Right renal pelvis (tissue), 4 donors: Measurements from ENCODE around the gene FOXP3. TPM values are rescaled to one million over a fixed set of nuclear protein-coding genes. Genes with fewer than 3 reads are reported as not detected.

ENCODE experiments used
- DNase-seq, 4 donors: peaks; one replicate each; pipeline ENCODE4 v3.0.0-alpha.2; 2013; ENCODE audit warnings: low read depth in 4 of 4, low spot score in 3 of 4, missing footprints in 1 of 4
- polyA plus RNA-seq, 4 donors: library from polyadenylated mRNA; unstranded; fragments of 120-200 nt; gene quantifications; one replicate each; pipeline ENCODE4 v1.2.1, GENCODE V29; 2013; ENCODE audit not compliant: insufficient read length in 4 of 4

FOXP3 gene
- polyA plus RNA-seq, 4 donors = 0.67 to 1.1 (median 0.89) TPM

DNA sequence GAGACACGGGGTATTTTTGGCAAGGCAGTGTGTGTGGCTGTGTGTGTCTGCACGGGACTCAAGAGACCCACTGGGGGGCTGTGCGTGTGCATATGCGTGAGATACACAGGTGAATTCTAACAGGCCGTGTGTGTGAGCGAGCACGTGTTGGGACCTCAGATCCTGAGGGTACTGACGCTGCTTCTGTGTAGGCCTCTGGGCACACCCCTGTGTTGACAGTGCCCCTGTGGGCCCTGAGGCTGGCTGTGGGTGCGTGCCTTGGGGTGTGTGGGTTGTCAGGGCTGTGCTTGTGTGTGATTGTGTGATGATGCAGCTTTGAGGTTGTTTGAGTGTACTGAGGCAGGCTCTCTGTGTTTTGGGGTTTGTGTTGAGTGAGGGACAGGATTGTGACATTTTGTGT, 13.9 kb downstream of the FOXP3 start:
- no peak for DNase-seq

DNA sequence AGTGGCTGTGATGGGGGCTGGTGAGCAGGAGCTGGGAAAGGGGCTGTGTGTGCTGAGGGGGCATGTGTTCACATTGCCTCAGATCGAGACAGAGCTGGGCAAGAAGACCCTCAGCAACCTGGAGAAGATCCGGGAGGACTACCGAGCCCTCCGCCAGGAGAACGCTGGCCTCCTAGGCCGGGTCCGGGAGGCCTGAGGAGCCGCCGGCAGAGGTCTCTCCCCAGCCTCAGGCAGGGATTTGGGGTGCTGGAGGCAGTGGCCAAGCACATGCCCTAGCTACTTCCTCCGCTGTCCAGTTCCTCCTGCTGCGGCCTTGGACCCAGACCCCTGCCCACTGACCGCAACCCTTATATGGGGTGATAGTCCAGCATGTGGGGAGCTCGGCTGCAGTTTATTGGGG, 14.4 kb downstream of the FOXP3 start:
- no peak for DNase-seq

DNA sequence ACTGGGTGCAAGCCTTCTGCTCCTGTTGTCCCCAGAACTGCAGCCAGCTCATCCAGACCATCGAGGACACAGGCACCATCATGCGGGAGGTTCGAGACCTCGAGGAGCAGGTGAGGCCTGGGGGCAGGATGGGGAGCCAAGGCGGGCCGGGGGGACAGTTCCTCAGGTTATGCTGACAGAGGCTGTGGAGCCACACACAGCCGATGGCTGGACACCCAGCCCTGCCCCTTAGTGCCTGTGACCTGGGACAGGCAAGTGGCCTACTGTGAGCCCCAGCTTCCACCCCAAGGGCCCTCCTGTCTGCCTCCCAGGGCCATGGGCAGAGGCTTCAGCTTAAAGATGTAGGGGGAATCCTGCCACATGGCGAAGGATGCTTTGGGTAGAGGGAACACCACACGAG, 14.9 kb downstream of the FOXP3 start:
- no peak for DNase-seq

DNA sequence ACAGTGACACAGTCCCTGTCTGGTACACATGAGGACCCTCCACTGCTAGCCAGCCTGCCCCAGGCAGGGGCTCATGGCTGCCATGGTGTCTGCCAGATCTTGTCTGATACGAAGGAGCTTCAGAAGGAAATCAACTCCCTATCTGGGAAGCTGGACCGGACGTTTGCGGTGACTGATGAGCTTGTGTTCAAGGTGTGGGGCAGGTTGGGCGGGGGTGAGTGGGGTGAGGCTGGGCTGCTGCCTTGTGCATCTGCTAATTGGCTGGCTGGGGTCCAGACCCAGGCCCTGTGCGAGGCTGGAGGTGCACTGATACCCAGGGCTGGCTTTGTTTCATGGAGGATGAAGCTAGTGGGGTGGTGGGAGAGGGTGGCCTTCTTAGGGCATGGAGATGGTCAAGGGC, 15.4 kb downstream of the FOXP3 start:
- no peak for DNase-seq

DNA sequence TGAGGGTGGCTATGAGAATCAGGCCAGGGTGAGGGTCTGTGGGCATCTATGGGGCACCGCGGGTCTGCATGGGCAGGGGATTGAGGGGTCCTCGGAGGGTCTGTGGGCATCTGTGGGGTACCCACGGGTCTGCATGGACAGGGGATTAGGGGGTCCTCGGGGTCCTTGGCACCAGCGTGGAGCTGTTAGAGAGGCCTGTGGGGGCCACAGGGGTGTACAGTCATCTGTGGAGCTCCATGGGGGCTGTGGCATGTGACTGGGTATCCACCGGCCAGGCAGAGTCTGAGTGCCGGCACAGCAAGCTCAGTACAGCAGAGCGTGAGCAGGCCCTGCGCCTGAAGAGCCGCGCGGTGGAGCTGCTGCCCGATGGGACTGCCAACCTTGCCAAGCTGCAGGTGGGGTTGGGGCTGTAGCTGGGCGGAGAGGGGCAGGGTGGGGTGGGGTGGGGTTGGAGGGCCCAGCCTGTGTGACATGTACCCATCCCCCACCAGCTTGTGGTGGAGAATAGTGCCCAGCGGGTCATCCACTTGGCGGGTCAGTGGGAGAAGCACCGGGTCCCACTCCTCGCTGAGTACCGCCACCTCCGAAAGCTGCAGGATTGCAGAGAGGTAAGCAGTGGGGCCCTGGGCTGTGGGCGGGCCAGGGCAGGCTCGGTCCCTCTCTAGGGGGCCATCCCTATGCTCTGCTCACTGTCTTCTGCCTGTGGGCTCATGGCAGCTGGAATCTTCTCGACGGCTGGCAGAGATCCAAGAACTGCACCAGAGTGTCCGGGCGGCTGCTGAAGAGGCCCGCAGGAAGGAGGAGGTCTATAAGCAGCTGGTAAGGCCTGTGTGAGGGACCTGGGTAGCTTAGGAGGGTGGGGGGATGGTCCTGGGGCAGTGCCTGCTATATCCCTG, 16.3 kb downstream of the FOXP3 start:
- DNase-seq = no peak

DNA sequence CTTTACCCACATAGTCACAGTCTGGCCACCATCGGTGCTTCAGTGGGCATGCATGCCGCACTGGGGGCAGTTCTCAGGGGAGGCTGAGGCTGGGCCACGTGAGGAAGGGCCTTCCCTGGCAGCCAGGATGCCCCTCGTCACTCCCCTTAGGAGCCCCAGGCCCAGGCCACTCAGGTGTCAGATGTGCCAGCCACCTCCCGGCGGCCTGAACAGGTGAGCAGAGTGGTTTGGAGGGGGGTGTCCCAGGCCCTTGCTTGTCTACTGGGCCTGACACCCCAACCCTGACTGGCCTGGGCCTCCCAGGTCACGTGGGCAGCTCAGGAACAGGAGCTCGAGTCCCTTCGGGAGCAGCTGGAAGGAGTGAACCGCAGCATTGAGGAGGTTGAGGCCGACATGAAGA, 17.2 kb downstream of the FOXP3 start:
- DNase-seq = no peak

DNA sequence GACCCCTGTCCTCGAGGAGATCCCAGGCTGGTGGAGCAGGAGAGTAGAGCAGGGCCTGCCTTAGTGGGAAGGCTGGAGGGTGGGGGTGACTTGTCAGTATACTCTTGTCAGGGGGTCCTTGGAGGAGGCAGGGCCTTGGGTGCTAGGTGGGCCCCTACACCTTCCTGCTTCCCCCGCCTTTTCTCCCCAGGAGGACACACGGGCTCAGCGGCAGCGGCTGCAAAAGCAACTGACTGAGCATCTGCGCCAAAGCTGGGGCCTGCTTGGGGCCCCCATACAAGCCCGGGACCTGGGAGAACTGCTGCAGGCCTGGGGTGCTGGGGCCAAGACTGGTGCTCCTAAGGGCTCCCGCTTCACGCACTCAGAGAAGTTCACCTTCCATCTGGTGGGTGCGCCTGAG, 18.0 kb downstream of the FOXP3 start:
- DNase-seq = no peak

DNA sequence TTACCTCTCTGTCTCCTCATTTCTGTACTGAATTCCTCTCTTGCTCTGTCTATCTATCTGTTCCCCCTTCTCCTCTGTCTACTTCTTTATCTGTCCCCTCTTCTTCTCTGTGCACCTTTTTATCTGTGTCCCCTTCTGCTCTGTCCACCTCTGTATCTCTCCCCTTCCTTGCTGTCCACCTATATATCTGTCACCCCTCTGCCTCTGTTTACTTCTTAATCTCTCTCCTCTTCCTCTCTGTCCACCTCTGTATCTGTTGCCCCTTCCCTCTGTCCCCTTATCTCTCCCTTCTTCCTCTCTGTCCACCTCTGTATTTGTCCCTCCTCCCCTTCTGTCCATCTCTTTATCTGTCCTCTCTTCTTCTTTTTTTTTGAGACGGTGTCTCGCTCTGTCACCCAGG, 20.3 kb downstream of the FOXP3 start:
- no peak for DNase-seq

DNA sequence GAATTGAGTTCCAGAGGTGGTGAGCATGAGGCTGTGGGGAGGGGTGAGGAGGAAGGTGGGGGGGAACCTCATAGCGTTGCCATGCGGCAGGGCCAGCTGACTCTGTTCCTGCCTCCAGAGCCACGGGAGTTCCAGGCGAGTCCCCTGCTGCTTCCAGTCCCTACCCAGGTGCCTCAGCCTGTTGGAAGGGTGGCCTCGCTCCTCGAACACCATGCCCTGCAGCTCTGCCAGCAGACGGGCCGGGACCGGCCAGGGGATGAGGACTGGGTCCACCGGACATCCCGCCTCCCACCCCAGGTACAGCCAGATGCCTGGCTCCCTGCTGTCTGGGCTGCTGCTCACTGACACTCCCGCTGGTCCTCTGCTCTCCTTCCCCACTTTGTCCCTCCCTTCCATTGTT, 21.3 kb downstream of the FOXP3 start:
- DNase-seq = no peak

DNA sequence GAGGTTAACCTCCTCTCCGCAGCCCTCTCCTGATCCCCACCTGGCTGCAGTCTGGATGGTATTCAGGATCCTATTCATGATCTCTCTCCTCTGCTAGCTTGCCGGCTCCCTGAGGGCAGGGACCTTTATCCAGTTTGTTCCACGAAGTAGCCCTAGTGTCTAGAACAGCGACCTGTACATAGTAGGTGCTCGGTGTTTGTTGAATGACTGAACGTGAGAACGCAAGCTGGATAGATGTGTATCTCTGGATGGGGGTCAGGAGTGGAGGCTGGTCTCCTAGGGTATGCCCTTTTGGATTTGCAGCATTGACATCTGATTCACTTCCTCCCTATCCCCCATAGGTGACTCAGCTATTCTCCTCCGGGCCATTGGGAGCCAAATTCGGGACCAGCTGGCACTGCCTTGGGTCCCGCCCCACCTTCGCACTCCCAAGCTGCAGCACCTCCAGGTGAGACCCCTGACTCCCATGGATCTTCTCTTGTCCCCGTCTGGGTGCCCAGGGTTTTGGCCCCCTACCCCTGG, 21.9 kb downstream of the FOXP3 start:
- no peak for DNase-seq

DNA sequence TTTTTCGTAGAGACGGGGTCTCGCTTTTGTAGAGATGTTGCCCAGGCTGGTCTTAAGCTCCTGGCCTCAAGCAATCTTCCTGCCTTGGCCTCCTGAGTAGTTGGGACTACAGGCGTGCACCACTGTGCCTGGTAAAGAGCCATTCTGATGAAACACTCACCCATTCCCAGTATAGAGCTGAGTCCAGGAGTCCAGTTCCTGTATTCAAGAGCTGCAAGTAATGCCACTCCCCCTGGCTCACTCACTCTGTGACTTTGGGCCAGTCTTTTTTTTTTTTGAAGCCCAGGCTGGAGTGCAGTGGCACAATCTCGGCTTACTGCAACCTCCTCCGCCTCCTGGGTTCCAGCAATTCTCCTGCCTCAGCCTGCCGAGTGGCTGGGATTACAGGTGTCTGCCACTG, 25.8 kb downstream of the FOXP3 start:
- DNase-seq = no peak

DNA sequence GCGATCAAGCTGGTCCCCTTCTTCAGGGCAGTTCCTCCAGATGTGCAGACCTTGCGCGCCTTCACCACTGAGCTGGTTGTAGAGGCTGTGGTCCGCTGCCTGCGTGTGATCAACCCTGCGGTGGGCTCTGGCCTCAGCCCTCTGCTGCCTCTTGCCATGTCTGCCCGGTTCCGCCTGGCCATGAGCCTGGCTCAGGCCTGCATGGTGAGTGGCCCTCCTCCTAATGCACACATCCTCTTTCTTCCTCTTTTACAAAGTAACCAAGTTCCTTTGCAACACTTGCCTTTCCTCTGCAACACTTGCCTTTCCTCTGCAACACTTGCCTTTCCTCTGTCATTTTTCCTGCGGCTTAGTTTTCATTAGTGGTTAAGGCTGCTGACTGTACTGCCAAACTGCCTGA, 27.4 kb downstream of the FOXP3 start:
- DNase-seq = no peak

DNA sequence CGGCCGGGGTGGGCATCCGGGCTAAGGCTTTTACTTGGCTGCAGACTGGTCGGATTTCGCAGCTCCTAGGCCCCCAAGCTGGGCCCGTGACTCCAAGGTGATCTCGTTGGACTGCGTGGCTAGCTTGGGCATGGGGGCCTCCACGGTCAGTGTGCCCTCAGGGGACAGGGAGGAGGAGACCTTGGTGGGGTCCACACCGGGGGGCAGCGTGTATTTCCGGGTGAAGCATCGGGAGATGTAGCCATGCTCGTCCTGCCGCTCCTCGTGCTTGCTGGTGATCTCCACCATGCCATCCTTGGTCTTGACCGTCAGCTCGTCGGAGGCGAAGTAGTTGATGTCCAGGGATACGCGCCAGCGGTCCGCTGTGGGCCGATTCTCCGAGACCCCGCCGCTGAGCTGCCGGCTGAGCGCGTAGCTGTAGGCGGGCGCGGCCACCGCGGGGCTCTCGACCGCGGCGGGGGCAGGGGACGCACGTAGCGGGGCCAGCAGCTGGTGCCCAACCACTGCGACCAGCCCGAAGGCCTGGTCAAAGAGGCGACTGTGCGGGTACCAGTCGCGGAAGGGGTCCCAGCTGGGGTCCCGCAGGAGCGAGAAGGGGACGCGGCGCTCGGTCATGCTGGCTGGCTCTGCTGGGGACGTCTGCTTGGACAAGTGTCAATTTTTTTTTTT, 30.5 kb downstream of the FOXP3 start:
- no peak for DNase-seq

DNA sequence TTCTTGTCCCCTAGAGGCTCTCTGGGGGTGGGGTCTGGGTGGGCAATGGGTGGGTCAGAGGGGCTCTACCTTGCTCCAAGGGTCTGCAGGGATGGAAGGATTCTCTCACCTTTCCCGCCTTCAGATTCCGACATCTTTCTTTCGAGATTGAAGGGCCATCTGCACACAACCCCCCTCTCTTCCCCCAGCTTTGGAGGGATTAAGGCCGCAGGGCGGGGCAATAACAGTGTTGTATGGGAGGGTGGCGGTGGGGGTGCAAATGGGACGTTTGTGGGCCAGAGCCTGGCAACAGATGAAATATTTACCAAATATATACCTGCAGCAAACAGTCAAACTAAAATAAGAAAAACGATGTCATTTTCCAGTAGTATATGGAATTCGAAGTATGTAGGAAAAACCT, 31.3 kb downstream of the FOXP3 start, which contains the start of gene CACNA1F:
Gene CACNA1F, minus strand, starts transcription at position 165 of the 400 bp plus-strand sequence. Its CDS starts 31 bp downstream, at position 134.
- no peak for DNase-seq

DNA sequence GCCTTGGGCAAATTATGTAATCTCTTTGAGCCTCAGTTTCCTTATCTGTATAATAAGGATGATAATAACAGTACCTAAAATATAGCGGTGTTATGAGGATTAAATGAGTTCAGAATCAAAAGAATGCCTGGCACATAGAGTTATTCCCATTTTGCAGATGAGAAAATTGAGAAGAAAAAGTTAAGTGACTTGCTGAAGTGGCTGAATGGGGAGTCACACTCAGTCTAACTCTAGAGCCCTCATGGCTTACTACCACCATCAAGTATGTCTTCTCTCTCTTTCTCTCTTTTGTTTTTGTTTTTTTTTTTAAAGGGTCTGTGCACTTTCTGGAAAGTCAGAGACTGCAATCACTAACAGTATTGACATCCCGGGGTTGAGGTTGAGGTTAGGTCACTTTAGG, 32.0 kb downstream of the FOXP3 start:
- no peak for DNase-seq

DNA sequence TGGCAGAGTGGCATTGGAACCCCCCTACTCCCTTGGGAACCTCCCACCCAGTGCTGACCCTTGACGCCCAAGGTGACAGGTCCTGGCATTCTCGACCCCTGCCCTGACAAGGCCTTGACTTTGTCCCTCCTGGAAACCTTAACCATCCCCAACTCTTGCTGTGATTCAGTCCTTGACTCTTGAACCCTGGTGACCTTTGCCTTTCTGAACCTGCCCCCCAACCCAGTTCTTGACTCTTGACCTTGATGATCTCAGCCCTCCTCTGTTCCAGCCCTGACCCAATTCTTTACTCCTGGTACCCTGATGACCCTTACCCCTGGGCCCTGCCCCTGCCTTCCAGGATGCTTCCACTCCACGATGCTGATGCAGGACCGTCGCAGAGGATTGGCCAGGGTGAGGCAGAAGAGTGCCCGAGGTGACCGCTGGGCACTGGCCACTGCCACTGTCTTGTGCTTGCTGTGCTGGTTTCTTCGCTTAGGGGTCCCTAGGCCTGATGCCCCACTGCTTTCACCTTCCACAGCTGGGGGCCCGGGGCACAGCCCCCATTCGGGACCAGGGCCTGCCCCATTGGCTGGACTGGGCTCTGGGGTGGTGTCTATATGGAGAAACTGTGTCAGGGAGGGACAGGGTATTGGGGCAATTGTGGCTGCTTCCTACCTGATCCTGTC, 33.0 kb downstream of the FOXP3 start:
- DNase-seq = no peak

DNA sequence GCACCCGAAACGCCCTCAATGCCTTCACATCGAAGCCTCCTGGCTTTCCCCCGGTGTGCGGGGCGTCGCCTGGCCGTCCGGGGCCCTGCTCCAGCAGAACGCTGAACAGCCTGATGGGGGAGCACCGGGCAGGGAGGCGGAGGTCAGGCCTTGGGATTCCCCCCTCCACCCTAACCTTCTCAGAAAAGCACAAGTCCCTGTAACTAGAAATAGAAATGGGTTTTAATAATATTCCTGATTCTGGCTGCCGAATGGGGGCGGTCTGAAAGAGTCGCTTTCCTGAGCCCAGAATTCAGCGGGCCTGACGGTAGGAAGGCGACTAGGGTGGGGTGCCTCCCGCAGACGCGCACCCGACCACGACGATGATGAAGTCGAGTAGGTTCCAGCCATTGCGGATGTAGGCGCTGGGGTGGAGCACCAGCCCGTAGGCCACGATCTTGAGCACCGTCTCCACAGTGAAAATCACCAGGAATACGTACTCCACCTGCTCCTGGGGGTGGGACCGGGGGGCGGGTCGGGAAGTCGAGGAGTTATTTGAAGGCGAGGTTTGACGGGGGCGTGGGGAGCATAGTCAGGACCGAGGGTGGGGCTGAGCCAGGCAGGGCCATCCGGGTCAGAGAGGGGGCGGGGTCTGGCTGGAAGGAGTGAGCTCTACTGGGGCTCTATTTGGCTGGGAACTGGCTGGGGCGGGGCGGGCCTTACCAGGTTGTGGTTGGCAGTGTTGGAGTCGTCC, 33.8 kb downstream of the FOXP3 start:
- no peak for DNase-seq

DNA sequence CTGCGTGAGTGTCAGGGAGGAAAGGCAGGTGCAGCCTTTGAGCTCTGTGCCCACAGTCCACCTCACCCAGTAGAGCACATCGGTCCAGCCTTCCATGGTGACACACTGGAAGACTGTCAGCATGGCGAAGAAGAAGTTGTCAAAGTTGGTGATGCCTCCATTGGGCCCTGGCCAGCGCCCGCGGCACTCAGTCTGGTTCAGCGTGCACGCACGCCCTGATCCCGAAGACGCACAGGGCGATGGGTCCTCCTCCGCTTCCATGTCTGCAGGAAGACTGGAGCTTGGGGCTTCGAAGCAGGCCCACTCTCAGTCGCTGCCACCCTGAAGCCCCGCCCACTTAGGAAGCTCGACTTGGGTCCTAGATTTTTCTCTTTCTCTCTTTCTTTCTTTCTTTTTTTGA, 36.3 kb downstream of the FOXP3 start:
- no peak for DNase-seq

DNA sequence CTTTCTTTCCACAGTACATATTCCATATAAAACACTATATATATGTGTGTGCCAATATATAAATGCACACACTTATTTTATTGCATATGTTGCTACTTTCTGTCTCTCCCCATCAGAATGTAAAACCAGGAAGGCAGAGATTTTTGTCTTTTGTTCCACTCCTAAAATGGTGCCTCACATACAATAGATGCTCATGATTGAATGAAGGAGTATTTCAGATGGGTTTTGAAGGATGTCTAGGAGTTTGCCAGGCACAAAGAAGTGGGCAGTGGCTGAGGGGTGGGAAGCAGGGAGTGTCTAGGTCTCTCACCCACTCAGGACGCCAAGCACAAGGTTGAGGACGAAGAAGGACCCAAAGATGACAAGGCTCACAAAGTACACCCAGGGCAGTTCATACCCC, 36.8 kb downstream of the FOXP3 start:
- no peak for DNase-seq

DNA sequence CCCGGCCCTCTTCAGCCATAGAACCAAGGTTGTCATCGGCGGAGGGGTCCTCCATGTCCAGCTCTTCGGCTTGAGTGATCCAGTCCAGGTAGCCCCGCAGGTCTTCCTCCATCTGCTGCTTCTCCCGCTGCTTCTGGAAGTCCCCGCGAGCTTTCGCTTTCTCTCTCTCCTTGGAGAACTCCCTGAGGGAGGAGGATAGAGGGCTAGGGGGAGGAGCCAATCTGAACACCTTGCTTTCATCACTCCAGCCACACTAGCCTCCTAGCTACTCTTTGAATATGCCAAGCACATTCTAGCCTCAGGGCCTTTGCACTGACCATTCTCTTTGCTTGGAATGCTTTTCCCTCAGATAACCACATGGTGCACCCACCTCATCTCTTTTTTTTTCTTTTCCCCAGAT, 37.6 kb downstream of the FOXP3 start:
- no peak for DNase-seq

DNA sequence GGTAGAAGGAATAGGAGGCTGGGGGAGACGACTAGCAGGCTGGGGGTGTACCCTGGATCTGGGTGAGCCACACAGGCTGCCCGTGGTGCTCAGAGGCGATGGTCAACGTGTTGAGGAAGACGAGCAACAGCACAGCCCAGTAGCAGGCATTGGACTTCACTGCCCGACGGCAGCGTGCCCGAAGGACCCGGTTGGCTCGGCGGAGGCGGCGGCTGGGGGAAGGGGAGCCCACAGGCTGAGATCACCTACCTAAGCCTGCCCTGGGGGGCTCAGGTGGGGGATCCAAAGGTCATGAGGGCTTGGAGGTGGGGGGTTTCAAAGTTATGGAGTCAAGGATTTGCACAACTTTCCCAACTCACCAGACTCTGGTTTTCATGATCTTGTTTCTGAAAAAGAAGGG, 38.7 kb downstream of the FOXP3 start:
- DNase-seq = no peak
